Measurements from ENCODE around the gene OR5B17. TPM values are rescaled to one million over a fixed set of nuclear protein-coding genes. Genes with fewer than 3 reads are reported as not detected.

The OR5B17 gene
- total RNA-seq, 1 experiment from 2014 or later, result not detected

DNA sequence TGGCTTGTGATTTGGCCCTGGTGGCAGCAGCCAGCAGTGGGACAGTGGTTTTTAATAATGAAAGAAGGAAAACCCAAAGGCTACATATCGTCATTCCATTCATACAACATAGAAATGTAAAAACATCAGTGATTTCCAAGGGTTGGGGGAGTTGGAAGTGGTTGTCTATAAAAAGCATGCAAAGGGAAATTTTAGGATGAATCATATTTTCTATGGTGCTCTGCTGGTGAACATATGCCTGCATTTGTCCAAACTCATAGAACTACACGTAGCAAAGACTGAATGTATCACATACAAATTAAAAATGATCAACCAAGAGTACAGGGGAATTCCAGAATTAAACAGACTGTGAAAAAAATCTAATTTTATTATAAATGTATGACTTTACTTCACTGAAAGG lies 36.7 kb upstream of the OR5B17 start (continued):
- TF ChIP-seq, protein P1, sequence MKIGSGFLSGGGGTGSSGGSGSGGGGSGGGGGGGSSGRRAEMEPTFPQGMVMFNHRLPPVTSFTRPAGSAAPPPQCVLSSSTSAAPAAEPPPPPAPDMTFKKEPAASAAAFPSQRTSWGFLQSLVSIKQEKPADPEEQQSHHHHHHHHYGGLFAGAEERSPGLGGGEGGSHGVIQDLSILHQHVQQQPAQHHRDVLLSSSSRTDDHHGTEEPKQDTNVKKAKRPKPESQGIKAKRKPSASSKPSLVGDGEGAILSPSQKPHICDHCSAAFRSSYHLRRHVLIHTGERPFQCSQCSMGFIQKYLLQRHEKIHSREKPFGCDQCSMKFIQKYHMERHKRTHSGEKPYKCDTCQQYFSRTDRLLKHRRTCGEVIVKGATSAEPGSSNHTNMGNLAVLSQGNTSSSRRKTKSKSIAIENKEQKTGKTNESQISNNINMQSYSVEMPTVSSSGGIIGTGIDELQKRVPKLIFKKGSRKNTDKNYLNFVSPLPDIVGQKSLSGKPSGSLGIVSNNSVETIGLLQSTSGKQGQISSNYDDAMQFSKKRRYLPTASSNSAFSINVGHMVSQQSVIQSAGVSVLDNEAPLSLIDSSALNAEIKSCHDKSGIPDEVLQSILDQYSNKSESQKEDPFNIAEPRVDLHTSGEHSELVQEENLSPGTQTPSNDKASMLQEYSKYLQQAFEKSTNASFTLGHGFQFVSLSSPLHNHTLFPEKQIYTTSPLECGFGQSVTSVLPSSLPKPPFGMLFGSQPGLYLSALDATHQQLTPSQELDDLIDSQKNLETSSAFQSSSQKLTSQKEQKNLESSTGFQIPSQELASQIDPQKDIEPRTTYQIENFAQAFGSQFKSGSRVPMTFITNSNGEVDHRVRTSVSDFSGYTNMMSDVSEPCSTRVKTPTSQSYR (CRISPR knock-in tag; IDR thresholded peaks at IDR 0.05), result no peak
- TF ChIP-seq SMAD3 (CRISPR knock-in tag; IDR thresholded peaks at IDR 0.05; ENCODE audit: borderline replicate concordance) (no peak), IRF1 (CRISPR knock-in tag; IDR thresholded peaks at IDR 0.05) (no peak)

DNA sequence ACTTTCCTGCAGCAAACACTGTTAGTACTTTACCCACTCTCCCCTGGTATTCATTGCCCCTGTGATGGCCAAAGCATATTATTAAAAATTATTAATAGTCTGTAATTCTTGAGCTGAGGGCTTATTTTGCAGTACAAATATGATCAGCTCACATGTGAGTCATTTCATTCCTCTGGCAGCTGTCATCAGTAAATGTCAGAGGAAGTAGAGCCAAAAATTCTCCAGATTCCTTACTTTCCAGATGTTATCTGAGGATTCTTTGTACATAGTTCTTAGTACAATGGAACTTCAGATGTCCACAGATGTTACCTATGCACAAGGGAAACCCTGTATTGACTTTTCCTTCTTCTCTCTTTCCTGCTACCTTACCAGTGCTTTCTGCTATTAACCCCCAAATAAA lies 35.3 kb upstream of the OR5B17 start:
- Mint-ChIP-seq H3K27me3 (ENCODE audit: low read depth) (no peaks in the 10 kb centered on the region), H3K4me1 (0 out of 2 replicates have a peak, but pooled peaks cover 2% of the 10 kb centered on the region), H3K4me3 (no peak overlapping the region), H3K36me3 (peaks cover 6% of the 10 kb centered on the region; the same call in 1 of the 2 replicates), H3K9me3 (peaks cover 29% of the 10 kb centered on the region), H3K27ac (no peak overlapping the region)
- POLR2A ChIA-PET, result interaction anchor here (0.6 kb wide), 1 partner anchor 517 kb away, joined by 3 read pairs; no protein-coding TSS in a partner anchor
- no peak for ATAC-seq
- TF ChIP-seq ZNF532 (CRISPR knock-in tag; IDR thresholded peaks at IDR 0.05; ENCODE audit: borderline replicate concordance) (no peak), MYBL2 (CRISPR knock-in tag; IDR thresholded peaks at IDR 0.05) (no peak), ZNF232 (CRISPR knock-in tag; IDR thresholded peaks at IDR 0.05) (no peak), NFE2L1 (CRISPR knock-in tag; IDR thresholded peaks at IDR 0.05) (no peak), ZNF425 (CRISPR knock-in tag; conservative IDR thresholded peaks at IDR 0.05) (no peak), ZNF671 (CRISPR knock-in tag; IDR thresholded peaks at IDR 0.05) (no peak), CREM (CRISPR knock-in tag; IDR thresholded peaks at IDR 0.05) (no peak), MXD4 (CRISPR knock-in tag; IDR thresholded peaks at IDR 0.05; ENCODE audit: borderline replicate concordance) (no peak)
- TF ChIP-seq, protein P2, sequence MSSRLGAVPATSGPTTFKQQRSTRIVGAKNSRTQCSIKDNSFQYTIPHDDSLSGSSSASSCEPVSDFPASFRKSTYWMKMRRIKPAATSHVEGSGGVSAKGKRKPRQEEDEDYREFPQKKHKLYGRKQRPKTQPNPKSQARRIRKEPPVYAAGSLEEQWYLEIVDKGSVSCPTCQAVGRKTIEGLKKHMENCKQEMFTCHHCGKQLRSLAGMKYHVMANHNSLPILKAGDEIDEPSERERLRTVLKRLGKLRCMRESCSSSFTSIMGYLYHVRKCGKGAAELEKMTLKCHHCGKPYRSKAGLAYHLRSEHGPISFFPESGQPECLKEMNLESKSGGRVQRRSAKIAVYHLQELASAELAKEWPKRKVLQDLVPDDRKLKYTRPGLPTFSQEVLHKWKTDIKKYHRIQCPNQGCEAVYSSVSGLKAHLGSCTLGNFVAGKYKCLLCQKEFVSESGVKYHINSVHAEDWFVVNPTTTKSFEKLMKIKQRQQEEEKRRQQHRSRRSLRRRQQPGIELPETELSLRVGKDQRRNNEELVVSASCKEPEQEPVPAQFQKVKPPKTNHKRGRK (CRISPR knock-in tag; IDR thresholded peaks at IDR 0.05; ENCODE audit: borderline replicate concordance), result no peak
- TF ChIP-seq, protein P3, sequence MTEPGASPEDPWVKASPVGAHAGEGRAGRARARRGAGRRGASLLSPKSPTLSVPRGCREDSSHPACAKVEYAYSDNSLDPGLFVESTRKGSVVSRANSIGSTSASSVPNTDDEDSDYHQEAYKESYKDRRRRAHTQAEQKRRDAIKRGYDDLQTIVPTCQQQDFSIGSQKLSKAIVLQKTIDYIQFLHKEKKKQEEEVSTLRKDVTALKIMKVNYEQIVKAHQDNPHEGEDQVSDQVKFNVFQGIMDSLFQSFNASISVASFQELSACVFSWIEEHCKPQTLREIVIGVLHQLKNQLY (CRISPR knock-in tag; IDR thresholded peaks at IDR 0.05), result no peak
- TF ChIP-seq, protein P4, sequence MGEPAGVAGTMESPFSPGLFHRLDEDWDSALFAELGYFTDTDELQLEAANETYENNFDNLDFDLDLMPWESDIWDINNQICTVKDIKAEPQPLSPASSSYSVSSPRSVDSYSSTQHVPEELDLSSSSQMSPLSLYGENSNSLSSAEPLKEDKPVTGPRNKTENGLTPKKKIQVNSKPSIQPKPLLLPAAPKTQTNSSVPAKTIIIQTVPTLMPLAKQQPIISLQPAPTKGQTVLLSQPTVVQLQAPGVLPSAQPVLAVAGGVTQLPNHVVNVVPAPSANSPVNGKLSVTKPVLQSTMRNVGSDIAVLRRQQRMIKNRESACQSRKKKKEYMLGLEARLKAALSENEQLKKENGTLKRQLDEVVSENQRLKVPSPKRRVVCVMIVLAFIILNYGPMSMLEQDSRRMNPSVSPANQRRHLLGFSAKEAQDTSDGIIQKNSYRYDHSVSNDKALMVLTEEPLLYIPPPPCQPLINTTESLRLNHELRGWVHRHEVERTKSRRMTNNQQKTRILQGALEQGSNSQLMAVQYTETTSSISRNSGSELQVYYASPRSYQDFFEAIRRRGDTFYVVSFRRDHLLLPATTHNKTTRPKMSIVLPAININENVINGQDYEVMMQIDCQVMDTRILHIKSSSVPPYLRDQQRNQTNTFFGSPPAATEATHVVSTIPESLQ (CRISPR knock-in tag; IDR thresholded peaks at IDR 0.05), result no peak
- CTCF ChIA-PET, result no interaction called here
- no peak for DNase-seq (ENCODE audit: low spot score)
